Measurements from ENCODE around the gene EFCAB5. TPM values are rescaled to one million over a fixed set of nuclear protein-coding genes. Genes with fewer than 3 reads are reported as not detected.

The EFCAB5 gene
- polyA plus RNA-seq, 1 of the 3 experiments (the other 2 are of a cell fraction), result 0.05 TPM

DNA sequence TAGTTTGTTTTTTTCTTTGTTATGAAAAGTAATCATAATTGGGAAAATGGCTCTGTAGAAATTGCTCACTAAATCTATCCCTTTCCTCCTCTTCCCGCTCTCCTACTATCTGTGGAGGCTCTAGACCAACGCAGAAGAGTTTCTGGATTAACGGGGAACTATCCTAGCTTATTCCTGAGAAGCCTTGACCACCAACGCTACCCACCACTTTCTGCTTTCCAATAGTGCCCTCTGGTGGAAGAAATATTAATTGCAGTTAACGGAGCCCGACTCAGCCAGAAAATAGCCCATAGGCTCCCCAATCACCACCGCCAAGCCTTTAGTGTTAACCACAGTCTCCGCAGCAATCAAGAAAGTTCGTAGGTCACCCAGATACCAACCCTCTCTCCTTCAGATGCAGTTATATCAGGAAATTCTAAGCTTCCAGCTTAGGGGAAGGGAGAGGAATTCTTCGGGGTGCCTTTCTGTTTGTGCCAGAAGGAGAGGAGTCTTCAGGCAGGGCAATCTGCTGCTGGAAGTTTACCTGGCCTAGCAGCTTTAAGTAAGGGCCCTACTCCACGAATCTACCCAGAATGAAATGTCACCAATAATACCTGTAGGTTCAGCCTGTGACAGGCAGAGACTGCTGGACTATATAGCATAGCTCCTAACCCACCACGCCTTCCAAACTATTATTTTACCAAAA is 152.2 kb downstream of the EFCAB5 start (continued):
- TF ChIP-seq, protein P1, sequence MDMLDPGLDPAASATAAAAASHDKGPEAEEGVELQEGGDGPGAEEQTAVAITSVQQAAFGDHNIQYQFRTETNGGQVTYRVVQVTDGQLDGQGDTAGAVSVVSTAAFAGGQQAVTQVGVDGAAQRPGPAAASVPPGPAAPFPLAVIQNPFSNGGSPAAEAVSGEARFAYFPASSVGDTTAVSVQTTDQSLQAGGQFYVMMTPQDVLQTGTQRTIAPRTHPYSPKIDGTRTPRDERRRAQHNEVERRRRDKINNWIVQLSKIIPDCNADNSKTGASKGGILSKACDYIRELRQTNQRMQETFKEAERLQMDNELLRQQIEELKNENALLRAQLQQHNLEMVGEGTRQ (IDR thresholded peaks at IDR 0.05; ENCODE audit: borderline replicate concordance, low read depth, low read length), result no peak
- TF ChIP-seq RAD21 (IDR thresholded peaks at IDR 0.05; ENCODE audit: low read length), result peak; percentile 94
- TF ChIP-seq YY1 (IDR thresholded peaks at IDR 0.05; ENCODE audit: low read depth), result no peak
- TF ChIP-seq SMC3 (IDR thresholded peaks at IDR 0.05; ENCODE audit: low read depth, low read length), result peak; percentile 75

DNA sequence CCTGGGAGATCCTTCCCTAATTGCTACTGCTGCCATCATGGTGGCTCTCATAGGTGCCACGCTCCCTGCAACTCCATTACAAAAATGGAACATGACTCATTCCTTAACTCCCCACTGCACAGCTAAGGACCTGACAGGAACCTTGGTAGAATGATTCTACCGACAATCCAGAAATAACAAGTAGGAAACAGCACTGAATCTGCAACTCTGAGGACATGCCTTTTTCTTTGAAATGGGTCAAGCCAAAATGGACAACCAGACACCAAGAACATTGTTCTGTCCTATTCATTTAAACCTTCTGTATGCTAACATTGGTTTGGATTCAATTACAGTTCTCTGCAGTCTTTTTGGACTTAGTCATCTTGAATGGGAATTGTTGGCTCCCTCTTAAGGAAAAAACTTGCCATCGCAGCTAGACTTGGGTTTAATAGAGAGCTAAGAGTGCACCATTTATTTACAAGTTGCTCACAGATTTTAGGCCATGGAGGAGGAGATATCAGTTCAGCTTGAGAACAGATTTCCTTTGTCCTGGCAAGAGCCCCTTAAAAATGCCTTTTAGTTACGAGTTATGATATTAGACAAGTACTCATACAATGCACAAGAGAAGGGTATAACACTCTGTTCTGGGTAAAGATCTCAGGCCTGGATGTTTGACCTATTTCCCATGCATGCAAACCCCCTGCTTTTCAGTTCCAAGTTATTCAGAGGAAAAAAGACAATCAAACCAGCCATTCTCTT is 154.2 kb downstream of the EFCAB5 start:
- H3K79me2 ChIP-seq (ENCODE audit: insufficient read depth), result no peaks in the 10 kb centered on the region
- H4K20me1 ChIP-seq (ENCODE audit: insufficient read depth), result no peaks in the 10 kb centered on the region
- H3K9ac ChIP-seq, result no peak overlapping the region
- peak; percentile 18 for DNase-seq
- peaks cover 0 to 30% of the 10 kb centered on the region in 2 experiments; a peak in 2 of 4 replicates for H3K4me1 ChIP-seq (ENCODE audit: control insufficient read depth in 1 of 2, insufficient read depth in 2 of 2, low read depth in 1 of 2, low read length in 1 of 2)
- ChIA-PET POLR2A (no interaction called here), CTCF (interaction anchor here (0.6 to 6.8 kb wide), 15 partner anchors 8 to 475 kb away, joined by 3 to 81 read pairs (median 3); no protein-coding TSS in a partner anchor)
- no peaks in the 10 kb centered on the region for H3K27me3 ChIP-seq (ENCODE audit: insufficient read depth)
- WGBS (ENCODE audit: low lambda C conversion rate), result 59% methylated on average over 4 of the region's 4 CpGs
- no peak overlapping the region for H3K4me3 ChIP-seq (ENCODE audit: low read depth in 2 of 2, low read length in 1 of 2)
- H3K36me3 ChIP-seq (replicated peaks in 1 of 2; ENCODE audit: control insufficient read depth in 1 of 2, insufficient read depth in 2 of 2, low read length in 1 of 2), result no peaks in the 10 kb centered on the region
- no peaks in the 10 kb centered on the region for H3K9me3 ChIP-seq
- peak overlapping the region; percentile 37; the same call in 1 of the 2 replicates for H2AFZ ChIP-seq (ENCODE audit: low read depth)
- H3K4me2 ChIP-seq, result no peak overlapping the region; the same call in 1 of the 2 replicates
- peaks cover 25% of the 10 kb centered on the region for H3F3A ChIP-seq (replicated peaks; ENCODE audit: insufficient read depth)
- H3K27ac ChIP-seq (ENCODE audit: low read depth in 2 of 2, low read length in 1 of 2), result peak overlapping the region; percentile 3 to 19; a peak in 2 of 4 replicates
- H3K9me2 ChIP-seq, result no peaks in the 10 kb centered on the region
- TF ChIP-seq, protein P2, sequence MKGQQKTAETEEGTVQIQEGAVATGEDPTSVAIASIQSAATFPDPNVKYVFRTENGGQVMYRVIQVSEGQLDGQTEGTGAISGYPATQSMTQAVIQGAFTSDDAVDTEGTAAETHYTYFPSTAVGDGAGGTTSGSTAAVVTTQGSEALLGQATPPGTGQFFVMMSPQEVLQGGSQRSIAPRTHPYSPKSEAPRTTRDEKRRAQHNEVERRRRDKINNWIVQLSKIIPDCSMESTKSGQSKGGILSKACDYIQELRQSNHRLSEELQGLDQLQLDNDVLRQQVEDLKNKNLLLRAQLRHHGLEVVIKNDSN (IDR thresholded peaks at IDR 0.05; ENCODE audit: borderline replicate concordance, low read depth), result no peak
- TF ChIP-seq SMC3 (IDR thresholded peaks at IDR 0.05; ENCODE audit: low read depth, low read length) (no peak), ELF1 (IDR thresholded peaks at IDR 0.05) (no peak), RFX5 (IDR thresholded peaks at IDR 0.05; ENCODE audit: low read length) (no peak), RXRA (IDR thresholded peaks at IDR 0.05; ENCODE audit: borderline replicate concordance, low read depth) (no peak), FOSL2 (IDR thresholded peaks at IDR 0.05; ENCODE audit: borderline replicate concordance, low read depth) (peak; percentile 42), FOXM1 (IDR thresholded peaks at IDR 0.05; ENCODE audit: low read depth) (no peak), TAF1 (IDR thresholded peaks at IDR 0.05; ENCODE audit: borderline replicate concordance, low read depth, low read length) (no peak), POLR2AphosphoS5 (IDR thresholded peaks at IDR 0.05; ENCODE audit: low read depth, low read length) (no peak), FOXJ3 (CRISPR knock-in tag; IDR thresholded peaks at IDR 0.05) (no peak), MXI1 (IDR thresholded peaks at IDR 0.05; ENCODE audit: low read depth, low read length) (no peak), CHD2 (IDR thresholded peaks at IDR 0.05; ENCODE audit: low read length, partially characterized antibody) (no peak)
- TF ChIP-seq, protein P3, sequence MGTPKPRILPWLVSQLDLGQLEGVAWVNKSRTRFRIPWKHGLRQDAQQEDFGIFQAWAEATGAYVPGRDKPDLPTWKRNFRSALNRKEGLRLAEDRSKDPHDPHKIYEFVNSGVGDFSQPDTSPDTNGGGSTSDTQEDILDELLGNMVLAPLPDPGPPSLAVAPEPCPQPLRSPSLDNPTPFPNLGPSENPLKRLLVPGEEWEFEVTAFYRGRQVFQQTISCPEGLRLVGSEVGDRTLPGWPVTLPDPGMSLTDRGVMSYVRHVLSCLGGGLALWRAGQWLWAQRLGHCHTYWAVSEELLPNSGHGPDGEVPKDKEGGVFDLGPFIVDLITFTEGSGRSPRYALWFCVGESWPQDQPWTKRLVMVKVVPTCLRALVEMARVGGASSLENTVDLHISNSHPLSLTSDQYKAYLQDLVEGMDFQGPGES (IDR thresholded peaks at IDR 0.05; ENCODE audit: low read depth, low read length), result no peak
- TF ChIP-seq, protein P1 (IDR thresholded peaks at IDR 0.05; ENCODE audit: borderline replicate concordance, low read depth, low read length), result no peak
- TF ChIP-seq, protein P4, sequence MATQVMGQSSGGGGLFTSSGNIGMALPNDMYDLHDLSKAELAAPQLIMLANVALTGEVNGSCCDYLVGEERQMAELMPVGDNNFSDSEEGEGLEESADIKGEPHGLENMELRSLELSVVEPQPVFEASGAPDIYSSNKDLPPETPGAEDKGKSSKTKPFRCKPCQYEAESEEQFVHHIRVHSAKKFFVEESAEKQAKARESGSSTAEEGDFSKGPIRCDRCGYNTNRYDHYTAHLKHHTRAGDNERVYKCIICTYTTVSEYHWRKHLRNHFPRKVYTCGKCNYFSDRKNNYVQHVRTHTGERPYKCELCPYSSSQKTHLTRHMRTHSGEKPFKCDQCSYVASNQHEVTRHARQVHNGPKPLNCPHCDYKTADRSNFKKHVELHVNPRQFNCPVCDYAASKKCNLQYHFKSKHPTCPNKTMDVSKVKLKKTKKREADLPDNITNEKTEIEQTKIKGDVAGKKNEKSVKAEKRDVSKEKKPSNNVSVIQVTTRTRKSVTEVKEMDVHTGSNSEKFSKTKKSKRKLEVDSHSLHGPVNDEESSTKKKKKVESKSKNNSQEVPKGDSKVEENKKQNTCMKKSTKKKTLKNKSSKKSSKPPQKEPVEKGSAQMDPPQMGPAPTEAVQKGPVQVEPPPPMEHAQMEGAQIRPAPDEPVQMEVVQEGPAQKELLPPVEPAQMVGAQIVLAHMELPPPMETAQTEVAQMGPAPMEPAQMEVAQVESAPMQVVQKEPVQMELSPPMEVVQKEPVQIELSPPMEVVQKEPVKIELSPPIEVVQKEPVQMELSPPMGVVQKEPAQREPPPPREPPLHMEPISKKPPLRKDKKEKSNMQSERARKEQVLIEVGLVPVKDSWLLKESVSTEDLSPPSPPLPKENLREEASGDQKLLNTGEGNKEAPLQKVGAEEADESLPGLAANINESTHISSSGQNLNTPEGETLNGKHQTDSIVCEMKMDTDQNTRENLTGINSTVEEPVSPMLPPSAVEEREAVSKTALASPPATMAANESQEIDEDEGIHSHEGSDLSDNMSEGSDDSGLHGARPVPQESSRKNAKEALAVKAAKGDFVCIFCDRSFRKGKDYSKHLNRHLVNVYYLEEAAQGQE (IDR thresholded peaks at IDR 0.05; ENCODE audit: low read depth, low read length), result no peak
- TF ChIP-seq, protein P5, sequence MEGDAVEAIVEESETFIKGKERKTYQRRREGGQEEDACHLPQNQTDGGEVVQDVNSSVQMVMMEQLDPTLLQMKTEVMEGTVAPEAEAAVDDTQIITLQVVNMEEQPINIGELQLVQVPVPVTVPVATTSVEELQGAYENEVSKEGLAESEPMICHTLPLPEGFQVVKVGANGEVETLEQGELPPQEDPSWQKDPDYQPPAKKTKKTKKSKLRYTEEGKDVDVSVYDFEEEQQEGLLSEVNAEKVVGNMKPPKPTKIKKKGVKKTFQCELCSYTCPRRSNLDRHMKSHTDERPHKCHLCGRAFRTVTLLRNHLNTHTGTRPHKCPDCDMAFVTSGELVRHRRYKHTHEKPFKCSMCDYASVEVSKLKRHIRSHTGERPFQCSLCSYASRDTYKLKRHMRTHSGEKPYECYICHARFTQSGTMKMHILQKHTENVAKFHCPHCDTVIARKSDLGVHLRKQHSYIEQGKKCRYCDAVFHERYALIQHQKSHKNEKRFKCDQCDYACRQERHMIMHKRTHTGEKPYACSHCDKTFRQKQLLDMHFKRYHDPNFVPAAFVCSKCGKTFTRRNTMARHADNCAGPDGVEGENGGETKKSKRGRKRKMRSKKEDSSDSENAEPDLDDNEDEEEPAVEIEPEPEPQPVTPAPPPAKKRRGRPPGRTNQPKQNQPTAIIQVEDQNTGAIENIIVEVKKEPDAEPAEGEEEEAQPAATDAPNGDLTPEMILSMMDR (IDR thresholded peaks at IDR 0.05), result peak; percentile 68
- TF ChIP-seq, protein P6, sequence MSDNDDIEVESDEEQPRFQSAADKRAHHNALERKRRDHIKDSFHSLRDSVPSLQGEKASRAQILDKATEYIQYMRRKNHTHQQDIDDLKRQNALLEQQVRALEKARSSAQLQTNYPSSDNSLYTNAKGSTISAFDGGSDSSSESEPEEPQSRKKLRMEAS (IDR thresholded peaks at IDR 0.05; ENCODE audit: low read depth), result no peak
